ENCODE measurements around the gene CDK5RAP3. TPM values are rescaled to one million over a fixed set of nuclear protein-coding genes. Genes with fewer than 3 reads are reported as not detected.

CDK5RAP3 gene
- total and polyA plus RNA-seq, 2 donors (not counting 3 experiments of a cell fraction or from before 2014, with no cell fraction given), result 109 to 139 TPM

GRCh38 chr17:47975823-47976205 lies 4.9 kb downstream of the CDK5RAP3 start:
- TF ChIP-seq CTCF (IDR thresholded peaks at IDR 0.05; ENCODE audit: extremely low read depth in 1 of 2, insufficient read depth in 1 of 2, low read depth in 1 of 2, low read length in 2 of 2), result no peak
- TF ChIP-seq JUN (IDR thresholded peaks at IDR 0.05; ENCODE audit: borderline replicate concordance, insufficient read depth, insufficient read length, low read depth), result no peak
- TF ChIP-seq FOS (IDR thresholded peaks at IDR 0.05; ENCODE audit: borderline replicate concordance, insufficient read depth, low read length), result no peak
- no peak for TF ChIP-seq GATA2 (IDR thresholded peaks at IDR 0.05; ENCODE audit: insufficient read depth, insufficient read length, low read depth, low read length)
- TF ChIP-seq EZH2 (IDR thresholded peaks at IDR 0.05; ENCODE audit: borderline replicate concordance, low read depth, low read length, severe bottlenecking), result no peak
- no peak for TF ChIP-seq MYC (IDR thresholded peaks at IDR 0.05; ENCODE audit: low read depth, low read length)
- no peak for TF ChIP-seq POLR2AphosphoS5 (IDR thresholded peaks at IDR 0.05; ENCODE audit: insufficient read depth, low read depth, low read length)
- TF ChIP-seq MAX (IDR thresholded peaks at IDR 0.05; ENCODE audit: insufficient read depth, insufficient read length), result no peak
- no peak for TF ChIP-seq POLR2A (IDR thresholded peaks at IDR 0.05; ENCODE audit: low read depth, low read length)
- CTCF ChIA-PET, result interaction anchor here (1.0 to 15.7 kb wide), 4 partner anchors 26 to 48 kb away, joined by 3 to 469 read pairs (median 5); no protein-coding TSS in a partner anchor
- POLR2A ChIA-PET, result interaction anchor here (0.5 kb wide), 1 partner anchor 1367 kb away, joined by 4 read pairs; no protein-coding TSS in a partner anchor

More at GRCh38 chr17:47975823-47976205, 4.9 kb downstream of the CDK5RAP3 start:
- intact Hi-C loops (cut with micrococcal nuclease) (no loop called here), dilution Hi-C loops (cut with MboI; ENCODE audit: extremely low pct_ligation_motif_present, low sequenced_read_pairs) (no loop called here)
- Histone ChIP-seq H3K9me1 (replicated peaks; ENCODE audit: control insufficient read depth, extremely low read depth, insufficient read depth, low read length) (no peaks in the 10 kb centered on the region), H3K4me3 (replicated peaks in 1 of 3; ENCODE audit: insufficient read depth in 1 of 3, low read depth in 1 of 3, low read length in 3 of 3) (no peak overlapping the region), H3K27me3 (ENCODE audit: control insufficient read depth in 2 of 2, insufficient read depth in 2 of 2, low read length in 2 of 2) (no peaks in the 10 kb centered on the region), H3K36me3 (ENCODE audit: control insufficient read depth in 2 of 2, extremely low read depth in 1 of 2, insufficient read depth in 2 of 2, low read length in 2 of 2) (peaks cover 0 to 37% of the 10 kb centered on the region in 2 experiments), H2AFZ (ENCODE audit: low read depth, low read length) (no peak overlapping the region), H4K20me1 (replicated peaks; ENCODE audit: control insufficient read depth, extremely low read depth, insufficient read depth, low read length) (no peaks in the 10 kb centered on the region), H3K79me2 (ENCODE audit: control insufficient read depth, insufficient read depth, low read length) (no peaks in the 10 kb centered on the region), H3K4me1 (ENCODE audit: control insufficient read depth, extremely low read depth, insufficient read depth, low read length) (peaks cover 6% of the 10 kb centered on the region), H3K4me2 (ENCODE audit: insufficient read depth, low read length) (no peak overlapping the region), H3K27ac (ENCODE audit: insufficient read depth, low read depth, low read length) (no peak overlapping the region), H3K9me3 (replicated peaks; ENCODE audit: control insufficient read depth, insufficient read depth, low read length) (no peaks in the 10 kb centered on the region), H3K9ac (replicated peaks; ENCODE audit: extremely low read depth, insufficient read depth, low read length) (no peak overlapping the region)
- no peak for DNase-seq (ENCODE audit: low read depth, low spot score)
- BruUV-seq (replicated peaks), result no TSS peak
- FAIRE-seq, result no peak
